HCT116 (cell line): Measurements from ENCODE around the gene C16orf74. TPM values are rescaled to one million over a fixed set of nuclear protein-coding genes. Genes with fewer than 3 reads are reported as not detected.

Source experiments
- ATAC-seq: fragments of 200-7000 bp; cut with Tn5 transposase; 2 replicates; pipeline ENCODE4 v1.9.1; 2020; ENCODE audit warnings: mild to moderate bottlenecking, moderate library complexity
- BruUV-seq: library from RNA; stranded (reverse); fragments of 400-500 nt; replicated peaks from 2 replicates; lab custom pipeline; 2021; lab: Mats Ljungman, UMichigan
- CTCF ChIA-PET: fragments of 300-600 bp; sonication (Branson Sonifier 250); formaldehyde crosslinking; loops from one replicate; lab custom pipeline; 2021; ENCODE audit warnings: antibody characterized with exemption; lab: Charles Lee
- POLR2A ChIA-PET: fragments of 300-600, 350-600 bp; sonication (Branson Sonifier 250); formaldehyde crosslinking; loops from one replicate; lab custom pipeline; 2021; ENCODE audit warnings: antibody characterized with exemption; lab: Charles Lee
- RAD21 ChIA-PET, 2 experiments: fragments of 300-600 bp; sonication (Branson Sonifier 250); formaldehyde crosslinking; loops; one replicate each; lab custom pipeline; 2023; ENCODE audit warnings: low total read pairs in 2 of 2; ENCODE audit not compliant: uncharacterized antibody in 2 of 2, unreplicated experiment in 2 of 2, low non-redundant PET in 1 of 2; lab: Charles Lee
- DNase-seq: peaks from one replicate; pipeline ENCODE4 v3.0.0-alpha.2; 2010; ENCODE audit warnings: low read depth, low spot score
- H2AFZ ChIP-seq: fragments of 200-600 bp; shearing (Covaris generic), sonication (generic); 2 replicates; pipeline ENCODE4 v1.6.1; 2017; ENCODE audit warnings: low read depth, mixed run types, mixed read lengths, antibody characterized with exemption, low read length; ENCODE audit not compliant: poor library complexity, severe bottlenecking
- H3K27ac ChIP-seq: 2 replicates; pipeline ENCODE4 v1.5.1; 2012; ENCODE audit warnings: low read depth, low read length
- H3K27me3 ChIP-seq: fragments of 200-600 bp; sonication (generic); 2 replicates; pipeline ENCODE4 v1.6.1; 2016; ENCODE audit warnings: mixed run types, low read length, mixed read lengths; ENCODE audit not compliant: insufficient read depth
- H3K36me3 ChIP-seq, 2 experiments: fragments of 200-500 bp in 1 of 2; fragments of 200-600 bp in 1 of 2; sonication (Bioruptor generic) in 1 of 2; sonication (generic) in 1 of 2; 2 replicates each; pipeline versions ENCODE4 v1.5.1 to v1.6.1; 2014 to 2016; ENCODE audit warnings: low read length in 2 of 2, inconsistent platforms in 1 of 2, mixed read lengths in 1 of 2, mixed run types in 1 of 2; ENCODE audit not compliant: insufficient read depth in 2 of 2, control insufficient read depth in 1 of 2
- H3K4me1 ChIP-seq, 2 experiments: fragments of 200-600 bp in 1 of 2; sonication (generic) in 1 of 2; 2 replicates each; pipeline versions ENCODE4 v1.5.1 to v1.6.1; 2012 to 2017; ENCODE audit warnings: low read length in 2 of 2, inconsistent platforms in 1 of 2, mild to moderate bottlenecking in 1 of 2, mixed read lengths in 1 of 2, mixed run types in 1 of 2, moderate library complexity in 1 of 2; ENCODE audit not compliant: insufficient read depth in 2 of 2, control insufficient read depth in 1 of 2
- H3K4me2 ChIP-seq: fragments of 200-600 bp; sonication (generic); 2 replicates; pipeline ENCODE4 v1.6.1; 2017; ENCODE audit warnings: mixed run types, low read length, mixed read lengths
- H3K4me3 ChIP-seq, 2 experiments: fragments of 200-600 bp in 1 of 2; sonication (generic) in 1 of 2; replicated peaks in 1 of 2; 2 replicates each; pipeline ENCODE4 v1.5.1; 2011 to 2016; ENCODE audit warnings: low read length in 2 of 2, control low read depth in 1 of 2, low read depth in 1 of 2, mild to moderate bottlenecking in 1 of 2, mixed read lengths in 1 of 2, mixed run types in 1 of 2
- H3K79me2 ChIP-seq: fragments of 200-600 bp; sonication (generic); 2 replicates; pipeline ENCODE4 v1.6.1; 2017; ENCODE audit warnings: mild to moderate bottlenecking, mixed run types, low read length, moderate library complexity, mixed read lengths; ENCODE audit not compliant: insufficient read depth
- H3K9ac ChIP-seq: fragments of 200-600 bp; sonication (generic); 2 replicates; pipeline ENCODE4 v1.6.1; 2016; ENCODE audit warnings: low read length, mixed read lengths
- H3K9me2 ChIP-seq: fragments of 200-600 bp; sonication (generic), shearing (Covaris generic); 2 replicates; pipeline ENCODE4 v1.6.1; 2017; ENCODE audit warnings: mixed run types, mild to moderate bottlenecking, moderate library complexity; ENCODE audit not compliant: insufficient read depth
- H3K9me3 ChIP-seq, 2 experiments: fragments of 200-500 bp in 1 of 2; fragments of 200-600 bp in 1 of 2; sonication (Bioruptor generic) in 1 of 2; sonication (generic) in 1 of 2; 2 replicates each; pipeline ENCODE4 v1.6.1; 2014 to 2017; ENCODE audit warnings: low read length in 2 of 2, mixed read lengths in 2 of 2, inconsistent platforms in 1 of 2, low read depth in 1 of 2, mild to moderate bottlenecking in 1 of 2, mixed run types in 1 of 2, moderate library complexity in 1 of 2; ENCODE audit not compliant: control insufficient read depth in 1 of 2, insufficient read depth in 1 of 2
- H4K20me1 ChIP-seq: fragments of 200-600 bp; sonication (generic), shearing (Covaris generic); 2 replicates; pipeline ENCODE4 v1.6.1; 2017; ENCODE audit warnings: mixed run types, mild to moderate bottlenecking, moderate library complexity; ENCODE audit not compliant: insufficient read depth
- ELF1 ChIP-seq: IDR thresholded peaks from 2 replicates; pipeline ENCODE4 v1.6.1; 2012; ENCODE audit warnings: low read depth, borderline replicate concordance
- POLR2AphosphoS5 ChIP-seq: IDR thresholded peaks from 2 replicates; pipeline ENCODE4 v1.6.1; 2011; ENCODE audit warnings: mild to moderate bottlenecking, low read depth, low read length, moderate library complexity
- ZBTB33 ChIP-seq: IDR thresholded peaks from 2 replicates; pipeline ENCODE4 v1.6.1; 2011; ENCODE audit warnings: mild to moderate bottlenecking, low read length, moderate library complexity; ENCODE audit not compliant: insufficient replicate concordance; ENCODE audit errors: extremely low read depth
- intact Hi-C: fragments of 100-400 bp; cut with micrococcal nuclease; formaldehyde crosslinking; loops from 2 replicates; pipeline ENCODE4 v1.10.0; 2022
- total RNA-seq: library from RNA; stranded (reverse); gene quantifications from one replicate; pipeline ENCODE4 v1.2.1, GENCODE V29; 2021; ENCODE audit not compliant: unreplicated experiment

The C16orf74 gene
- total RNA-seq, 1 experiment from 2014 or later: 30.0 TPM

GRCh38 chr16:85746460-85747215 lies 4.3 kb downstream of the C16orf74 start:
- CTCF ChIA-PET: interaction anchor here (1.4 to 2.3 kb wide), 4 partner anchors 13 to 331 kb away, joined by 4 to 8 read pairs (median 5); no protein-coding TSS in a partner anchor
- Histone ChIP-seq H3K9ac (peak overlapping the region; percentile 66), H4K20me1 (no peaks in the 10 kb centered on the region), H3K4me3 (peak overlapping the region; percentile 34 to 49), H3K27ac (peak overlapping the region; percentile 85), H3K4me2 (peak overlapping the region; percentile 82), H3K9me3 (no peaks in the 10 kb centered on the region), H3K27me3 (no peaks in the 10 kb centered on the region), H2AFZ (no peak overlapping the region), H3K4me1 (peaks cover 48 to 60% of the 10 kb centered on the region in 2 experiments), H3K79me2 (peaks cover 52% of the 10 kb centered on the region), H3K9me2 (no peaks in the 10 kb centered on the region), H3K36me3 (peaks cover 0 to 2% of the 10 kb centered on the region in 2 experiments; a peak in 1 of 4 replicates)
- intact Hi-C loops: loop anchor here (1.0 kb wide), 1 partner anchor 134 kb away; no protein-coding TSS in a partner anchor
- ATAC-seq (peak; percentile 73), DNase-seq (peak; percentile 89)
- RAD21 ChIA-PET: no interaction called here
- POLR2A ChIA-PET: interaction anchor here (2.7 kb wide), 1 partner anchor 10 kb away, joined by 11 read pairs; no protein-coding TSS in a partner anchor
- TF ChIP-seq ZBTB33: peak; percentile 56
- TF ChIP-seq POLR2AphosphoS5: peak; percentile 76
- no peak for TF ChIP-seq ELF1
- TSS peak; percentile 7 for BruUV-seq
